OCI-LY1 (cell line): ENCODE measurements around the gene C3orf18.

Source experiments
- H2AFZ ChIP-seq: fragments of 200-600 bp; sonication (generic), shearing (Covaris generic); 2 replicates; pipeline ENCODE4 v1.6.0; 2014; ENCODE audit warnings: antibody characterized with exemption, mild to moderate bottlenecking, low read length
- H3F3A ChIP-seq: fragments of 200-600 bp; sonication (generic), shearing (Covaris generic); 2 replicates; pipeline ENCODE4 v1.6.0; 2014; ENCODE audit warnings: mild to moderate bottlenecking, antibody characterized with exemption, low read length, moderate library complexity; ENCODE audit not compliant: insufficient read depth
- H3K27ac ChIP-seq: fragments of 200-600 bp; sonication (generic); 2 replicates; pipeline ENCODE4 v1.5.1; 2014; ENCODE audit warnings: low read length, mixed run types, mild to moderate bottlenecking, low read depth; ENCODE audit not compliant: poor library complexity, severe bottlenecking
- H3K27me3 ChIP-seq: fragments of 200-600 bp; sonication (generic); 2 replicates; pipeline ENCODE4 v1.6.0; 2014; ENCODE audit warnings: antibody characterized with exemption, mild to moderate bottlenecking, low read length, moderate library complexity; ENCODE audit not compliant: insufficient read depth
- H3K36me3 ChIP-seq: fragments of 200-600 bp; sonication (generic); 2 replicates; pipeline ENCODE4 v1.6.1; 2014; ENCODE audit warnings: mild to moderate bottlenecking, antibody characterized with exemption, low read length, moderate library complexity, mixed read lengths; ENCODE audit not compliant: insufficient read depth
- H3K4me1 ChIP-seq: fragments of 200-600 bp; sonication (generic); 2 replicates; pipeline ENCODE4 v1.5.1; 2014; ENCODE audit warnings: mild to moderate bottlenecking, low read length, moderate library complexity; ENCODE audit not compliant: insufficient read depth, severe bottlenecking
- H3K4me2 ChIP-seq: fragments of 200-600 bp; sonication (generic), shearing (Covaris generic); 2 replicates; pipeline ENCODE4 v1.6.1; 2014; ENCODE audit warnings: low read length
- H3K4me3 ChIP-seq: fragments of 200-600 bp; sonication (generic); 2 replicates; pipeline ENCODE4 v1.5.1; 2014; ENCODE audit warnings: low read length, low read depth, mild to moderate bottlenecking, mixed read lengths; ENCODE audit not compliant: poor library complexity, severe bottlenecking
- H3K79me2 ChIP-seq: fragments of 200-600 bp; shearing (Covaris generic); 2 replicates; pipeline ENCODE4 v1.6.1; 2016; ENCODE audit warnings: mixed run types, low read length, mixed read lengths; ENCODE audit not compliant: insufficient read depth
- H3K9ac ChIP-seq: fragments of 200-600 bp; sonication (generic), shearing (Covaris generic); 2 replicates; pipeline ENCODE4 v1.6.1; 2014; ENCODE audit warnings: mild to moderate bottlenecking, low read length, mixed read lengths
- H3K9me2 ChIP-seq: fragments of 200-600 bp; sonication (generic), shearing (Covaris generic); 2 replicates; pipeline ENCODE4 v1.6.1; 2014; ENCODE audit warnings: low read depth, mild to moderate bottlenecking, low read length, mixed read lengths
- H3K9me3 ChIP-seq: fragments of 200-600 bp; shearing (Covaris generic); 2 replicates; pipeline ENCODE4 v1.6.1; 2014; ENCODE audit warnings: low read length, mixed read lengths
- H4K20me1 ChIP-seq: fragments of 200-600 bp; sonication (generic), shearing (Covaris generic); 2 replicates; pipeline ENCODE4 v1.6.0; 2016; ENCODE audit warnings: mild to moderate bottlenecking, low read length; ENCODE audit not compliant: insufficient read depth
- CTCF ChIP-seq: fragments of 200-600 bp; sonication (generic), shearing (Covaris generic); IDR thresholded peaks from 2 replicates; pipeline ENCODE4 v1.5.1; 2017; ENCODE audit warnings: mild to moderate bottlenecking, antibody characterized with exemption, low read length, moderate library complexity, mixed read lengths
- EZH2 ChIP-seq: fragments of 200-600 bp; sonication (generic), shearing (Covaris generic); IDR thresholded peaks from 2 replicates; pipeline ENCODE4 v1.8.0; 2017; ENCODE audit warnings: borderline replicate concordance, mixed run types, mild to moderate bottlenecking, antibody characterized with exemption, low read length, moderate library complexity, mixed read lengths

The C3orf18 gene

GRCh38 chr3:50599716-50600118 lies 32.2 kb upstream of the C3orf18 start:
- H3K79me2 ChIP-seq = no peaks in the 10 kb centered on the region
- H3K27me3 ChIP-seq = no peaks in the 10 kb centered on the region
- H3K27ac ChIP-seq = no peak overlapping the region
- no peaks in the 10 kb centered on the region for H3K36me3 ChIP-seq
- no peak overlapping the region for H3K9ac ChIP-seq
- H3K4me2 ChIP-seq = no peak overlapping the region
- no peak for TF ChIP-seq EZH2
- no peak for TF ChIP-seq CTCF
- no peaks in the 10 kb centered on the region for H3F3A ChIP-seq
- no peak overlapping the region for H2AFZ ChIP-seq
- H3K9me3 ChIP-seq = no peaks in the 10 kb centered on the region
- no peak overlapping the region for H3K4me3 ChIP-seq
- no peaks in the 10 kb centered on the region for H3K4me1 ChIP-seq
- H3K9me2 ChIP-seq = no peaks in the 10 kb centered on the region
- H4K20me1 ChIP-seq = no peaks in the 10 kb centered on the region

DNA sequence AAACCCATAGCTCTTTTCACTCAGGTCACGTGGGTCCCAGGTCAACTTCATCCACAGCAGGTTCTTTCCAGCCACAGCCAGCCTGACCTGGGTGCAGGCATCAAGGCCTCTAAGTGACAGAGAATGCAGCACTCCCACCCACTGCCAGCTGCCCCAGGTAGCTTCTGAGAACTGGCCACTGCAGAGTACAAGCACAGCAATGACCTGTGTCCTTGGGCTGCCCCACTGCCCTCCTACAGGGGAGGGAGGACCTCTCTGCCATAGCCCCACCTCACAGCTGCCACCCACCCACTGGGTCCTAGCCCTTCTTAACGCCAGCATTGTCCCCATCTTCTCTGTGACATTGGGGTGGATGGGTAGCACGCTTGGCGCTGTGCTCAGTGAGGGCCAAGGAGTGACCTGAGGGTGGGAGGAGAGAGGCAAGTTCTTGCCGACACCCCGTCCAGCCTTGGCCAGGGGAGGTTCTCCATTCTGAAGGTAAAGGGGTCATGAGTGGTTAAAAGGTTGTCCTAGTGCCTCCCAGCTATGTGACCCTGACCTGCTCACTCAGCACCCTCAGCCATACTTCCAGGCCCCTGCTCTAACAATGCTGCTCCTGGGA lies 31.7 kb upstream of the C3orf18 start:
- H4K20me1 ChIP-seq = no peaks in the 10 kb centered on the region
- TF ChIP-seq EZH2 (no peak), CTCF (no peak)
- no peaks in the 10 kb centered on the region for H3F3A ChIP-seq
- H2AFZ ChIP-seq = no peak overlapping the region
- H3K9me3 ChIP-seq = no peaks in the 10 kb centered on the region
- no peak overlapping the region for H3K9ac ChIP-seq
- no peaks in the 10 kb centered on the region for H3K4me1 ChIP-seq
- no peaks in the 10 kb centered on the region for H3K36me3 ChIP-seq
- no peaks in the 10 kb centered on the region for H3K9me2 ChIP-seq
- no peaks in the 10 kb centered on the region for H3K79me2 ChIP-seq
- H3K4me3 ChIP-seq = no peak overlapping the region
- H3K27ac ChIP-seq = no peak overlapping the region
- H3K27me3 ChIP-seq = no peaks in the 10 kb centered on the region
- no peak overlapping the region for H3K4me2 ChIP-seq

- H3K9me3 ChIP-seq = no peaks in the 10 kb centered on the region
- no peaks in the 10 kb centered on the region for H4K20me1 ChIP-seq
- H3K79me2 ChIP-seq = no peaks in the 10 kb centered on the region
- no peak overlapping the region for H3K4me2 ChIP-seq
- H3K4me1 ChIP-seq = peaks cover 4% of the 10 kb centered on the region
- H3K36me3 ChIP-seq = no peaks in the 10 kb centered on the region
- H3K9ac ChIP-seq = no peak overlapping the region
- no peaks in the 10 kb centered on the region for H3K27me3 ChIP-seq
- TF ChIP-seq EZH2 (no peak), CTCF (no peak)
- no peaks in the 10 kb centered on the region for H3F3A ChIP-seq
- H2AFZ ChIP-seq = no peak overlapping the region
- no peak overlapping the region for H3K4me3 ChIP-seq
- no peaks in the 10 kb centered on the region for H3K9me2 ChIP-seq
- H3K27ac ChIP-seq = no peak overlapping the region
These were observed 26.8 kb upstream of the C3orf18 start for GRCh38 chr3:50594253-50594785.
